B cell (primary cell): ENCODE data around the gene BBX.

Experiments used
- CTCF ChIP-seq: fragments of 200-600 bp; IDR thresholded peaks from one replicate; pipeline ENCODE4 v1.8.0; 2022; ENCODE audit warnings: antibody characterized with exemption, mild to moderate bottlenecking
- EZH2 ChIP-seq: IDR thresholded peaks from 2 replicates; pipeline ENCODE4 v1.6.1; 2012; ENCODE audit warnings: borderline replicate concordance, low read depth, mild to moderate bottlenecking, moderate library complexity, low read length; ENCODE audit not compliant: insufficient read depth, poor library complexity, severe bottlenecking

GRCh38 chr3:107837895-107838612, 315.3 kb downstream of the BBX start:
- TF ChIP-seq CTCF (no peak), EZH2 (no peak)
